Fibroblast of lung (primary cell): ENCODE data around the gene MED10. TPM values are rescaled to one million over a fixed set of nuclear protein-coding genes. Genes with fewer than 3 reads are reported as not detected.

Source experiments
- DNase-seq, 2 donors: peaks; one replicate each; pipeline versions ENCODE4 v3.0.0 to v3.0.0-alpha.2; 2010; ENCODE audit warnings: low read depth in 2 of 2
- H2AFZ ChIP-seq: 2 replicates; pipeline ENCODE4 v1.5.1; 2012; ENCODE audit warnings: low read length, control low read depth, inconsistent platforms
- H3K27ac ChIP-seq: 2 replicates; pipeline ENCODE4 v1.5.1; 2011; ENCODE audit warnings: low read length, control low read depth; ENCODE audit not compliant: insufficient read depth
- H3K27me3 ChIP-seq: 2 replicates; pipeline ENCODE4 v1.5.1; 2011; ENCODE audit warnings: mild to moderate bottlenecking, low read length; ENCODE audit not compliant: control insufficient read depth, insufficient read depth
- H3K36me3 ChIP-seq: 2 replicates; pipeline ENCODE4 v1.5.1; 2011; ENCODE audit warnings: low read length; ENCODE audit not compliant: control insufficient read depth, insufficient read depth
- H3K4me1 ChIP-seq: 2 replicates; pipeline ENCODE4 v1.5.1; 2011; ENCODE audit warnings: low read length; ENCODE audit not compliant: control insufficient read depth, insufficient read depth; ENCODE audit errors: extremely low read depth
- H3K4me2 ChIP-seq: 2 replicates; pipeline ENCODE4 v1.5.1; 2011; ENCODE audit warnings: low read length, control low read depth; ENCODE audit not compliant: insufficient read depth; ENCODE audit errors: extremely low read depth
- H3K4me3 ChIP-seq, 4 experiments: fragments of 200-600 bp in 1 of 4; sonication (generic) in 1 of 4; replicated peaks in 1 of 4; 2 replicates each; pipeline ENCODE4 v1.5.1; 2011 to 2016; ENCODE audit warnings: low read length in 4 of 4, low read depth in 3 of 4, mild to moderate bottlenecking in 3 of 4, control low read depth in 2 of 4, inconsistent platforms in 1 of 4, mixed read lengths in 1 of 4; ENCODE audit not compliant: insufficient read depth in 1 of 4; ENCODE audit errors: control extremely low read depth in 1 of 4
- H3K79me2 ChIP-seq: 2 replicates; pipeline ENCODE4 v1.5.1; 2012; ENCODE audit warnings: mild to moderate bottlenecking, low read length, inconsistent platforms; ENCODE audit not compliant: control insufficient read depth, insufficient read depth
- H3K9ac ChIP-seq: 2 replicates; pipeline ENCODE4 v1.5.1; 2011; ENCODE audit warnings: mild to moderate bottlenecking, low read length, control low read depth; ENCODE audit not compliant: insufficient read depth
- H3K9me3 ChIP-seq: 2 replicates; pipeline ENCODE4 v1.5.1; 2012; ENCODE audit warnings: low read depth, low read length; ENCODE audit not compliant: control insufficient read depth, insufficient read depth
- H4K20me1 ChIP-seq: 2 replicates; pipeline ENCODE4 v1.5.1; 2011; ENCODE audit warnings: low read length; ENCODE audit not compliant: control insufficient read depth, insufficient read depth; ENCODE audit errors: extremely low read depth
- EZH2 ChIP-seq: IDR thresholded peaks from 2 replicates; pipeline ENCODE4 v1.5.1; 2012; ENCODE audit warnings: low read length, control low read depth, mild to moderate bottlenecking; ENCODE audit errors: missing control alignments
- polyA plus RNA-seq, 2 donors: library from polyadenylated mRNA; depleted of rRNA in 1 of 2; stranded (reverse) in 1 of 2; unstranded in 1 of 2; fragments of >200 nt; gene quantifications; 2 replicates each; pipeline ENCODE4 v1.2.1, GENCODE V29; 2011 to 2012; ENCODE audit warnings: missing spikeins in 1 of 2
- total RNA-seq: library from RNA; depleted of rRNA; stranded (reverse); fragments of >200 nt; gene quantifications from 2 replicates; pipeline ENCODE4 v1.2.1, GENCODE V29; 2014
- TF ChIP-seq, protein P1 (sequence below), 2 donors: IDR thresholded peaks in 1 of 2; conservative IDR thresholded peaks in 1 of 2; 1 replicate in 1 of 2; 2 replicates in 1 of 2; pipeline ENCODE4 v1.5.1; 2011 to 2012; ENCODE audit warnings: low read length in 2 of 2, control low read depth in 1 of 2, inconsistent platforms in 1 of 2, low read depth in 1 of 2, mild to moderate bottlenecking in 1 of 2

The MED10 gene
- total and polyA plus RNA-seq, 2 donors (not counting 1 experiment from before 2014, with no cell fraction given), result 13.5 to 52.9 TPM

DNA sequence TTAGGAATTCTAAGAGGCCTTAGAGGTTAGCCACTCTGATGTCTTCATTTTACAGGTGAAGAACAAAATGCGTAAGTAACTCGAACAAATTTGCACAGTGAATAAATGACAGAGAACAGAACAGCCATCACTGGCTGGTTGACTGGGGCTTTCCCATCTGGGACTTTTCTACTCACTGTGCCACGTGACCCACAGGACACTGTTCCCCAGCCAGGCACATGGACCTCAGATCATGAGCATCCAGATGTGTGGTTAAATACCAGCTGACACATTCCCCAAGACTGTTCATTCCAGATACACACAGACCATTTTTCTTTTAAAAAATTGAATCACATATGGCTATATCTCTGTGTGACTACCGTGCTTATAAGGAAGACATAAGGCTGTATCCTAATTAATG is 25.8 kb upstream of the MED10 start:
- no peak overlapping the region for H3K9ac ChIP-seq
- DNase-seq, result peak in 1 of 2 donors; percentile 40
- H3K4me2 ChIP-seq, result no peak overlapping the region
- no peaks in the 10 kb centered on the region for H3K36me3 ChIP-seq
- no peak overlapping the region for H3K27ac ChIP-seq
- no peaks in the 10 kb centered on the region for H3K4me1 ChIP-seq
- H4K20me1 ChIP-seq, result no peaks in the 10 kb centered on the region
- H3K9me3 ChIP-seq, result no peaks in the 10 kb centered on the region
- TF ChIP-seq, protein P1, sequence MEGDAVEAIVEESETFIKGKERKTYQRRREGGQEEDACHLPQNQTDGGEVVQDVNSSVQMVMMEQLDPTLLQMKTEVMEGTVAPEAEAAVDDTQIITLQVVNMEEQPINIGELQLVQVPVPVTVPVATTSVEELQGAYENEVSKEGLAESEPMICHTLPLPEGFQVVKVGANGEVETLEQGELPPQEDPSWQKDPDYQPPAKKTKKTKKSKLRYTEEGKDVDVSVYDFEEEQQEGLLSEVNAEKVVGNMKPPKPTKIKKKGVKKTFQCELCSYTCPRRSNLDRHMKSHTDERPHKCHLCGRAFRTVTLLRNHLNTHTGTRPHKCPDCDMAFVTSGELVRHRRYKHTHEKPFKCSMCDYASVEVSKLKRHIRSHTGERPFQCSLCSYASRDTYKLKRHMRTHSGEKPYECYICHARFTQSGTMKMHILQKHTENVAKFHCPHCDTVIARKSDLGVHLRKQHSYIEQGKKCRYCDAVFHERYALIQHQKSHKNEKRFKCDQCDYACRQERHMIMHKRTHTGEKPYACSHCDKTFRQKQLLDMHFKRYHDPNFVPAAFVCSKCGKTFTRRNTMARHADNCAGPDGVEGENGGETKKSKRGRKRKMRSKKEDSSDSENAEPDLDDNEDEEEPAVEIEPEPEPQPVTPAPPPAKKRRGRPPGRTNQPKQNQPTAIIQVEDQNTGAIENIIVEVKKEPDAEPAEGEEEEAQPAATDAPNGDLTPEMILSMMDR (conservative IDR thresholded peaks at IDR 0.05 in 1 of 2, IDR thresholded peaks at IDR 0.05 in 1 of 2; ENCODE audit: low read depth in 1 of 2, low read length in 2 of 2), result no peak
- TF ChIP-seq EZH2, result no peak
- H3K79me2 ChIP-seq, result no peaks in the 10 kb centered on the region
- H3K27me3 ChIP-seq, result no peaks in the 10 kb centered on the region
- H2AFZ ChIP-seq, result no peak overlapping the region
- H3K4me3 ChIP-seq, result no peak overlapping the region

DNA sequence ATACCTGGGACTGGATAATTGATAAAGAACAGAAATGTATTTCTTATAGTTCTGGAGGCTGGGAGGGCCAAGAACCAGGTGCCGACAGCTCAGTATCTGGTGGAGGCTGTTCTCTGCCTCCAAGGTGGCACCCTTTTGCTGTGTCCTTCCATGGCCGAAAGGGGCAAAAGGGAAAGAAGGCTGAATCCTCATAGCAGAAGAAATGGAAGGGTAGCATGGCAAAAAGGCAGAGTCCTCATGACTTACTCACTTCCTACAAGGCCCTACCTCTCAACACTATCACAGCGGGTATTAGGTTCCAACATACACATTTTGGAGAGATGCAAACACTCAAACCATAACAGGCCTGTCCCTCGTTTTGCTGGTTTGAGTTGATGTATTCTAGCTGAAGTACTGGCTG is 25.1 kb upstream of the MED10 start:
- no peak overlapping the region for H3K9ac ChIP-seq
- H4K20me1 ChIP-seq, result no peaks in the 10 kb centered on the region
- no peak overlapping the region for H2AFZ ChIP-seq
- no peaks in the 10 kb centered on the region for H3K27me3 ChIP-seq
- no peaks in the 10 kb centered on the region for H3K9me3 ChIP-seq
- TF ChIP-seq EZH2, result no peak
- TF ChIP-seq, protein P1 (conservative IDR thresholded peaks at IDR 0.05 in 1 of 2, IDR thresholded peaks at IDR 0.05 in 1 of 2; ENCODE audit: low read depth in 1 of 2, low read length in 2 of 2), result no peak
- H3K4me2 ChIP-seq, result no peak overlapping the region
- H3K4me3 ChIP-seq, result no peak overlapping the region
- H3K79me2 ChIP-seq, result no peaks in the 10 kb centered on the region
- no peak overlapping the region for H3K27ac ChIP-seq
- H3K4me1 ChIP-seq, result no peaks in the 10 kb centered on the region
- no peak for DNase-seq
- H3K36me3 ChIP-seq, result no peaks in the 10 kb centered on the region

DNA sequence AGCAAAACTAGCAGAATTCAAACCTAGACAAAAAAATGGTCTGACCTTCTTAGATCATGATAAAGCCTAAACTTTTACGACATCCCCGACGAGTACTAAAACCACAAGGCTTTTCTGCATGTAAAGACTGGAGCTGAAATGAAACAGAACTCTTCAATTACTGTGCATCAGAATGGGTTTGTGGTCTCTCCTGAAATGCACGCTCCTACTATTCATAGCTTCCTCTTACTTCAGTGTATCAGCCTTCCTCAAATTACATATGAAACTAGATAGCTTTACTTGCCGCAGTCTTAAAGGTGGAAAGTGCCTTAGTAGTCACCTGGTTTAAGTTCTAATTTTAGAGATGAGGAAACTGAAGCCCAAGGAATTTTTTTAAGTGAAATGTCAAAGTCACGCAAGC is 24.6 kb upstream of the MED10 start:
- Histone ChIP-seq H3K9ac (no peak overlapping the region), H3K4me2 (no peak overlapping the region), H4K20me1 (no peaks in the 10 kb centered on the region), H3K9me3 (no peaks in the 10 kb centered on the region), H3K27ac (no peak overlapping the region), H3K79me2 (no peaks in the 10 kb centered on the region), H3K36me3 (no peaks in the 10 kb centered on the region), H3K4me1 (no peaks in the 10 kb centered on the region), H3K27me3 (no peaks in the 10 kb centered on the region), H3K4me3 (no peak overlapping the region), H2AFZ (no peak overlapping the region)
- peak in 1 of 2 donors; percentile 28 for DNase-seq
- no peak for TF ChIP-seq EZH2
- TF ChIP-seq, protein P1 (conservative IDR thresholded peaks at IDR 0.05 in 1 of 2, IDR thresholded peaks at IDR 0.05 in 1 of 2; ENCODE audit: low read depth in 1 of 2, low read length in 2 of 2), result no peak
